Neutrophil (primary cell): ENCODE data around the gene FKBP6.
"Not testable (repeated sequence)": the region's sequence is repeated elsewhere in the genome, so short reads cannot be mapped to it uniquely, and the experiment has no call there.

Experiments used
- H3K27ac ChIP-seq: fragments of 200-600 bp; sonication (generic); 2 replicates; pipeline ENCODE4 v1.5.1; 2016; ENCODE audit warnings: mild to moderate bottlenecking, moderate library complexity
- H3K27me3 ChIP-seq: fragments of 200-600 bp; sonication (generic); 2 replicates; pipeline ENCODE4 v1.6.0; 2016; ENCODE audit warnings: mild to moderate bottlenecking
- H3K36me3 ChIP-seq: fragments of 200-600 bp; sonication (generic); 2 replicates; pipeline ENCODE4 v1.5.1; 2017
- H3K4me1 ChIP-seq, 2 experiments: fragments of 200-600 bp in 1 of 2; sonication (generic) in 1 of 2; 1 replicate in 1 of 2; 2 replicates in 1 of 2; pipeline versions ENCODE4 v1.5.1 to v1.6.1; 2013 to 2016; ENCODE audit warnings: low read depth in 1 of 2, low read length in 1 of 2, mild to moderate bottlenecking in 1 of 2, moderate library complexity in 1 of 2; ENCODE audit not compliant: control insufficient read depth in 1 of 2, insufficient read depth in 1 of 2
- H3K4me3 ChIP-seq, 2 experiments: fragments of 200-600 bp in 1 of 2; sonication (generic) in 1 of 2; 1 replicate in 1 of 2; 2 replicates in 1 of 2; pipeline ENCODE4 v1.5.1; 2013 to 2016; ENCODE audit warnings: low read depth in 1 of 2, low read length in 1 of 2, mild to moderate bottlenecking in 1 of 2, moderate library complexity in 1 of 2
- H3K9me3 ChIP-seq: fragments of 200-600 bp; sonication (generic); 2 replicates; pipeline ENCODE4 v1.5.1; 2016
- TF ChIP-seq, protein P1 (sequence below): fragments of 200-600 bp; sonication (generic); IDR thresholded peaks from 2 replicates; pipeline ENCODE4 v1.5.1; 2016; ENCODE audit warnings: antibody characterized with exemption

Gene FKBP6

DNA sequence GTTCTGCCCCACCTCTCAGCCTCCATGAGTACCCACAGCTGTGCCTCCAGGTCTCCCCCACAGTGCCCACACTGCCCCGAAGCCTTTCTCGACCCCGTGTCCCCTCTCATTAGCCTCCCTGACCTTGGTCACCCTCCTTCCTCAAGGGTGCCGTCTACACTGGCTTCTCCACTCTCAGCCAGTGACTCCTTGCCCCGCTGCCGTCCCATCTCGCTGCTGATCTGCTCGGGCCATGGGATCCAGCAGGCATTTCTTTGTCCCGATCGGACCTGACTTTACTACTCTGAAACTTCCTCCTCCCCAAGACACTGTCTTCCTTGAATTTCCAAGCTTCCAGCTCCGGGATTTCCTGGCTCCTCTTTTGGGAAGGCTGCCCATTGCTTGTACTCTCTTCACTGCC, 31.3 kb downstream of the FKBP6 start:
- Histone ChIP-seq H3K27ac (no peak overlapping the region), H3K9me3 (no peaks in the 10 kb centered on the region), H3K4me3 (no peak overlapping the region), H3K27me3 (no peaks in the 10 kb centered on the region), H3K4me1 (peaks cover 13 to 14% of the 10 kb centered on the region in 2 experiments), H3K36me3 (no peaks in the 10 kb centered on the region)
- TF ChIP-seq, protein P1, sequence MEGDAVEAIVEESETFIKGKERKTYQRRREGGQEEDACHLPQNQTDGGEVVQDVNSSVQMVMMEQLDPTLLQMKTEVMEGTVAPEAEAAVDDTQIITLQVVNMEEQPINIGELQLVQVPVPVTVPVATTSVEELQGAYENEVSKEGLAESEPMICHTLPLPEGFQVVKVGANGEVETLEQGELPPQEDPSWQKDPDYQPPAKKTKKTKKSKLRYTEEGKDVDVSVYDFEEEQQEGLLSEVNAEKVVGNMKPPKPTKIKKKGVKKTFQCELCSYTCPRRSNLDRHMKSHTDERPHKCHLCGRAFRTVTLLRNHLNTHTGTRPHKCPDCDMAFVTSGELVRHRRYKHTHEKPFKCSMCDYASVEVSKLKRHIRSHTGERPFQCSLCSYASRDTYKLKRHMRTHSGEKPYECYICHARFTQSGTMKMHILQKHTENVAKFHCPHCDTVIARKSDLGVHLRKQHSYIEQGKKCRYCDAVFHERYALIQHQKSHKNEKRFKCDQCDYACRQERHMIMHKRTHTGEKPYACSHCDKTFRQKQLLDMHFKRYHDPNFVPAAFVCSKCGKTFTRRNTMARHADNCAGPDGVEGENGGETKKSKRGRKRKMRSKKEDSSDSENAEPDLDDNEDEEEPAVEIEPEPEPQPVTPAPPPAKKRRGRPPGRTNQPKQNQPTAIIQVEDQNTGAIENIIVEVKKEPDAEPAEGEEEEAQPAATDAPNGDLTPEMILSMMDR = no peak

DNA sequence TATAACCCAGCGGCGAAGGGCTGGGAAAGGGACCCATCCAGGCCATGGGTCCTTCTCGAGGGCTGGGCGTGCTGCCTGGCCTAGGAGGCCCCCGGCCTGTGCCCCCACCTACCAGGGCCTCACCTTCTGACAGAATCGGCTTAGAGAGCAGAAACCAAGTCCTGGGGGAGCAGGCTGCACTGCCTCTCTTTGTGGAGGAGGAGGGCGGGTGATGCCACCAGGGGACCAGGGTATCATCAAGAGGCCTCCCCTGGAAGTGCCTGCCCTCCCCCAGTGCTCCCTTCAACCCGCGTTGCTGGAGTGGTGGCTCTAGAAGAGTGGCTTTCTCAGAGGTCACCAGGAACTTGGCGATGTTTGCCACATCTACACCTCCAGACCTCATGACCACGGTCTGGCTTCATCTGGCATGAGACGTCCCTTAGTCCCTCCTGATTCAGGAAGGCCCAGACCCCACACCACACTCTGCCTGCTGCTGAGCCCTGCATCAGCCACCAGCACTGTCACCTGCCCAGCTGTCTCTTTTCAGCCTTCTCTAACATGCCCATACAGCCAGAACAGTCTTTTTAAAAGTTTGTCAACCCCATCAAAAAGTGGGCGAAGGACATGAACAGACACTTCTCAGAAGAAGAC, 31.9 kb downstream of the FKBP6 start:
- Histone ChIP-seq H3K27ac (no peak overlapping the region), H3K27me3 (no peaks in the 10 kb centered on the region), H3K36me3 (no peaks in the 10 kb centered on the region), H3K4me1 (peaks cover 13 to 14% of the 10 kb centered on the region in 2 experiments), H3K9me3 (no peaks in the 10 kb centered on the region), H3K4me3 (no peak overlapping the region)
- TF ChIP-seq, protein P1 = no peak

DNA sequence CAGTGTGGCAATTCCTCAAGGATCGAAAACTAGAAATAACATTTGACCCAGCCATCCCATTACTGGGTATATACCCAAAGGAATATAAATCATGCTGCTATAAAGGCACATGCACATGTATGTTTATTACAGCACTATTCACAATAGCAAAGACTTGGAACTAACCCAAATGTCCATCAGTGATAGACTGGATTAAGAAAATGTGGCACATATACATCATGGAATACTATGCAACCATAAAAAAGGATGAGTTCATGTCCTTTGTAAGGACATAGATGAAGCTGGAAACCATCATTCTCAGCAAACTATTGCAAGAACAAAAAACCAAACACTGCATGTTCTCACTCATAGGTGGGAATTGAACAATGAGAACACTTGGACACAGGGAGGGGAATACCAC, 32.6 kb downstream of the FKBP6 start:
- H3K27me3 ChIP-seq, H3K36me3 ChIP-seq, H3K9me3 ChIP-seq, H3K4me3 ChIP-seq, H3K27ac ChIP-seq: not testable (repeated sequence)
- peaks cover 13 to 14% of the 10 kb centered on the region in 2 experiments for H3K4me1 ChIP-seq

GRCh38 chr7:73363225-73364005, 35.5 kb downstream of the FKBP6 start:
- no peaks in the 10 kb centered on the region for H3K36me3 ChIP-seq
- H3K27me3 ChIP-seq = no peaks in the 10 kb centered on the region
- TF ChIP-seq, protein P1 = no peak
- H3K4me3 ChIP-seq = no peak overlapping the region
- no peaks in the 10 kb centered on the region for H3K9me3 ChIP-seq
- peaks cover 22 to 24% of the 10 kb centered on the region in 2 experiments for H3K4me1 ChIP-seq
- no peak overlapping the region for H3K27ac ChIP-seq

GRCh38 chr7:73364006-73364728, 36.2 kb downstream of the FKBP6 start:
- no peak overlapping the region for H3K27ac ChIP-seq
- H3K4me3 ChIP-seq = no peak overlapping the region
- no peaks in the 10 kb centered on the region for H3K36me3 ChIP-seq
- no peaks in the 10 kb centered on the region for H3K9me3 ChIP-seq
- TF ChIP-seq, protein P1 = no peak
- H3K27me3 ChIP-seq = no peaks in the 10 kb centered on the region
- peaks cover 20 to 23% of the 10 kb centered on the region in 2 experiments for H3K4me1 ChIP-seq
